Neural cell (in vitro differentiated cells): ENCODE results near the gene TRABD2B.

Experiments
- CTCF ChIP-seq: fragments of 450-650 bp; IDR thresholded peaks from 2 replicates; pipeline ENCODE4 v1.5.1; 2014; ENCODE audit warnings: antibody characterized with exemption, mild to moderate bottlenecking, moderate library complexity; ENCODE audit not compliant: poor library complexity, severe bottlenecking
- EP300 ChIP-seq: fragments of 450-650 bp; conservative IDR thresholded peaks from 2 replicates; pipeline ENCODE4 v1.6.1; 2014; ENCODE audit warnings: antibody characterized with exemption, mild to moderate bottlenecking, moderate library complexity; ENCODE audit not compliant: poor library complexity, severe bottlenecking
- EZH2 ChIP-seq: fragments of 200-600, 300-800 bp; shearing (Covaris generic), sonication (generic); IDR thresholded peaks from 2 replicates; pipeline ENCODE4 v1.6.1; 2014; ENCODE audit warnings: antibody characterized with exemption, low read length, borderline replicate concordance, mild to moderate bottlenecking; ENCODE audit not compliant: insufficient read depth, poor library complexity, severe bottlenecking
- POLR2AphosphoS5 ChIP-seq: IDR thresholded peaks from 2 replicates; pipeline ENCODE4 v1.6.1; 2012
- RAD21 ChIP-seq: fragments of 450-650 bp; conservative IDR thresholded peaks from 2 replicates; pipeline ENCODE4 v1.6.1; 2014; ENCODE audit warnings: antibody characterized with exemption, mild to moderate bottlenecking, moderate library complexity
- REST ChIP-seq: IDR thresholded peaks from 2 replicates; pipeline ENCODE4 v1.6.1; 2012; ENCODE audit warnings: borderline replicate concordance
- TAF1 ChIP-seq: IDR thresholded peaks from 2 replicates; pipeline ENCODE4 v1.6.1; 2012; ENCODE audit warnings: low read depth

- no peak for TF ChIP-seq EP300
- no peak for TF ChIP-seq CTCF
- no peak for TF ChIP-seq RAD21
- no peak for TF ChIP-seq REST
- no peak for TF ChIP-seq EZH2
- no peak for TF ChIP-seq POLR2AphosphoS5
- no peak for TF ChIP-seq TAF1
These were observed 18.7 kb downstream of the TRABD2B start for GRCh38 chr1:47978486-47978885.
